CD4-positive, alpha-beta T cell (primary cell): Measurements from ENCODE around the gene HMG20B. TPM values are rescaled to one million over a fixed set of nuclear protein-coding genes. Genes with fewer than 3 reads are reported as not detected.

Experiments used
- ATAC-seq: fragments of 200-7000 bp; cut with Tn5 transposase; one replicate; pipeline ENCODE4 v1.10.0; 2022; ENCODE audit warnings: mild to moderate bottlenecking; ENCODE audit not compliant: poor library complexity
- CTCF ChIA-PET: fragments of 350-600 bp; sonication (Branson Sonifier 250); formaldehyde crosslinking; loops from one replicate; lab custom pipeline; 2021; ENCODE audit warnings: antibody characterized with exemption, inconsistent platforms; lab: Charles Lee
- POLR2A ChIA-PET: fragments of 350-600 bp; sonication (Branson Sonifier 250); formaldehyde crosslinking; loops from one replicate; lab custom pipeline; 2021; ENCODE audit warnings: antibody characterized with exemption, inconsistent platforms; lab: Charles Lee
- DNase-seq, 14 experiments: peaks; one replicate each; pipeline ENCODE4 v3.0.0-alpha.2; 2013 to 2020; ENCODE audit warnings: mixed read lengths in 2 of 14
- H3K27ac ChIP-seq, 2 donors: one replicate each; pipeline versions ENCODE4 v1.5.1 to v1.7.0; 2013; ENCODE audit warnings: low read length in 2 of 2, low read depth in 1 of 2, mild to moderate bottlenecking in 1 of 2
- H3K27me3 ChIP-seq, 2 experiments: 1 replicate in 1 of 2; 2 replicates in 1 of 2; pipeline versions ENCODE4 v1.6.1 to v1.7.0; 2013; ENCODE audit warnings: low read length in 2 of 2, control low read depth in 1 of 2, mild to moderate bottlenecking in 1 of 2, moderate library complexity in 1 of 2; ENCODE audit not compliant: insufficient read depth in 2 of 2, control insufficient read depth in 1 of 2
- H3K36me3 ChIP-seq: one replicate; pipeline ENCODE4 v1.6.1; 2013; ENCODE audit warnings: low read length, control low read depth; ENCODE audit not compliant: insufficient read depth
- H3K4me1 ChIP-seq: one replicate; pipeline ENCODE4 v1.6.1; 2013; ENCODE audit warnings: low read length, control low read depth; ENCODE audit not compliant: insufficient read depth
- H3K4me3 ChIP-seq: one replicate; pipeline ENCODE4 v1.5.1; 2013; ENCODE audit warnings: mild to moderate bottlenecking, low read length, moderate library complexity
- H3K9me3 ChIP-seq, 2 experiments: 1 replicate in 1 of 2; 2 replicates in 1 of 2; pipeline versions ENCODE4 v1.6.1 to v1.7.0; 2013; ENCODE audit warnings: low read length in 2 of 2, mild to moderate bottlenecking in 2 of 2, control low read depth in 1 of 2, moderate library complexity in 1 of 2; ENCODE audit not compliant: control insufficient read depth in 1 of 2, insufficient read depth in 1 of 2
- H3K27ac Mint-ChIP-seq: one replicate; pipeline ENCODE4 v1.8.0; 2020; ENCODE audit warnings: mixed read lengths
- H3K27me3 Mint-ChIP-seq: one replicate; pipeline ENCODE4 v1.8.0; 2021; ENCODE audit warnings: mixed read lengths
- H3K36me3 Mint-ChIP-seq: one replicate; pipeline ENCODE4 v1.8.0; 2021; ENCODE audit warnings: low read depth, mixed read lengths
- H3K4me1 Mint-ChIP-seq: one replicate; pipeline ENCODE4 v1.8.0; 2021; ENCODE audit warnings: low read depth, mixed read lengths
- H3K4me3 Mint-ChIP-seq: one replicate; pipeline ENCODE4 v1.8.0; 2020; ENCODE audit warnings: mild to moderate bottlenecking, mixed read lengths
- H3K9me3 Mint-ChIP-seq: one replicate; pipeline ENCODE4 v1.8.0; 2020; ENCODE audit warnings: mixed read lengths
- CTCF ChIP-seq: fragments of 200-600 bp; IDR thresholded peaks from one replicate; pipeline ENCODE4 v1.8.0; 2022; ENCODE audit warnings: antibody characterized with exemption, mild to moderate bottlenecking
- intact Hi-C, 2 experiments: fragments of 100-400 bp; cut with DNase I in 1 of 2; cut with micrococcal nuclease in 1 of 2; formaldehyde crosslinking; loops; one replicate each; pipeline versions ENCODE4 v1.15.1 to v1.9.0; 2023 to 2025; cut with DNase I, micrococcal nuclease
- total RNA-seq, 174 experiments: library from RNA in 2 of 174; stranded (reverse) in 2 of 174; gene quantifications; one replicate each; pipeline ENCODE4 v1.2.3 and lab custom pipeline; 2021 to 2026

Gene HMG20B
- total RNA-seq, 2 experiments from 2014 or later = 34.3 to 36.6 TPM

GRCh38 chr19:3612330-3612729, 39.6 kb downstream of the HMG20B start:
- H3K9me3 ChIP-seq = peaks cover 0 to 26% of the 10 kb centered on the region in 2 experiments
- POLR2A ChIA-PET = no interaction called here
- Mint-ChIP-seq H3K36me3 (peaks cover 16% of the 10 kb centered on the region), H3K27me3 (no peaks in the 10 kb centered on the region), H3K4me1 (peaks cover 12% of the 10 kb centered on the region), H3K27ac (no peak overlapping the region), H3K4me3 (no peak overlapping the region), H3K9me3 (no peaks in the 10 kb centered on the region)
- DNase-seq (no peak), ATAC-seq (no peak)
- intact Hi-C loops = no loop called here
- H3K27ac ChIP-seq = no peak overlapping the region
- H3K4me3 ChIP-seq = no peak overlapping the region
- peaks cover 10% of the 10 kb centered on the region for H3K4me1 ChIP-seq
- CTCF ChIA-PET = no interaction called here
- peaks cover 42% of the 10 kb centered on the region for H3K36me3 ChIP-seq
- H3K27me3 ChIP-seq = no peaks in the 10 kb centered on the region
- no peak for TF ChIP-seq CTCF

GRCh38 chr19:3612901-3613741, 40.4 kb downstream of the HMG20B start:
- ATAC-seq = no peak
- Mint-ChIP-seq H3K4me1 (peaks cover 10% of the 10 kb centered on the region), H3K27ac (no peak overlapping the region), H3K9me3 (no peaks in the 10 kb centered on the region), H3K27me3 (no peaks in the 10 kb centered on the region), H3K4me3 (no peak overlapping the region), H3K36me3 (peaks cover 20% of the 10 kb centered on the region)
- DNase-seq = no peak
- Histone ChIP-seq H3K27ac (no peak overlapping the region), H3K27me3 (no peaks in the 10 kb centered on the region), H3K36me3 (peaks cover 43% of the 10 kb centered on the region), H3K4me1 (peaks cover 12% of the 10 kb centered on the region), H3K4me3 (no peak overlapping the region), H3K9me3 (peaks cover 0 to 20% of the 10 kb centered on the region in 2 experiments)
- POLR2A ChIA-PET = no interaction called here
- TF ChIP-seq CTCF = no peak
- intact Hi-C loops = no loop called here
- CTCF ChIA-PET = no interaction called here

- peaks cover 45% of the 10 kb centered on the region for H3K36me3 ChIP-seq
- H3K4me1 Mint-ChIP-seq = peaks cover 7% of the 10 kb centered on the region
- POLR2A ChIA-PET = no interaction called here
- CTCF ChIA-PET = no interaction called here
- no peak overlapping the region for H3K4me3 Mint-ChIP-seq
- no peak overlapping the region for H3K27ac ChIP-seq
- peaks cover 21% of the 10 kb centered on the region for H3K36me3 Mint-ChIP-seq
- H3K27me3 Mint-ChIP-seq = no peaks in the 10 kb centered on the region
- peaks cover 0 to 17% of the 10 kb centered on the region in 2 experiments for H3K9me3 ChIP-seq
- H3K27ac Mint-ChIP-seq = no peak overlapping the region
- TF ChIP-seq CTCF = no peak
- no peak overlapping the region for H3K4me3 ChIP-seq
- no peaks in the 10 kb centered on the region for H3K9me3 Mint-ChIP-seq
- peaks cover 15% of the 10 kb centered on the region for H3K4me1 ChIP-seq
- intact Hi-C loops = no loop called here
- no peaks in the 10 kb centered on the region for H3K27me3 ChIP-seq
- no peak for ATAC-seq
- no peak for DNase-seq
Measured at GRCh38 chr19:3613818-3614661, 41.3 kb downstream of the HMG20B start.
